IgD-negative memory B cell (primary cell): ENCODE data around the gene CD226. TPM values are rescaled to one million over a fixed set of nuclear protein-coding genes. Genes with fewer than 3 reads are reported as not detected.
"Not testable (repeated sequence)": the region's sequence is repeated elsewhere in the genome, so short reads cannot be mapped to it uniquely, and the experiment has no call there.

ENCODE experiments used
- H3K27ac Mint-ChIP-seq, 3 donors: one replicate each; pipeline ENCODE4 v1.8.0; 2020 to 2022; ENCODE audit warnings: mild to moderate bottlenecking in 3 of 3, mixed read lengths in 3 of 3, moderate library complexity in 1 of 3
- H3K27me3 Mint-ChIP-seq: one replicate; pipeline ENCODE4 v1.8.0; 2021; ENCODE audit warnings: mixed read lengths
- H3K36me3 Mint-ChIP-seq: one replicate; pipeline ENCODE4 v1.8.0; 2020; ENCODE audit warnings: mild to moderate bottlenecking, mixed read lengths
- H3K4me1 Mint-ChIP-seq, 3 donors: one replicate each; pipeline ENCODE4 v1.8.0; 2020 to 2022; ENCODE audit warnings: mixed read lengths in 3 of 3, mild to moderate bottlenecking in 1 of 3
- H3K4me3 Mint-ChIP-seq, 4 donors: one replicate each; pipeline ENCODE4 v1.8.0; 2020 to 2022; ENCODE audit warnings: mild to moderate bottlenecking in 4 of 4, mixed read lengths in 4 of 4, moderate library complexity in 3 of 4
- H3K9me3 Mint-ChIP-seq, 3 donors: one replicate each; pipeline ENCODE4 v1.8.0; 2020 to 2021; ENCODE audit warnings: mixed read lengths in 3 of 3, mild to moderate bottlenecking in 1 of 3
- polyA plus RNA-seq: library from polyadenylated mRNA; unstranded; fragments of 300-500 nt; fragmentation: Illumina TruSeq; gene quantifications from one replicate; pipeline ENCODE4 v1.2.3, GENCODE V29; 2021

Gene CD226
- polyA plus RNA-seq, 1 donor from 2014 or later: 3.8 TPM

DNA sequence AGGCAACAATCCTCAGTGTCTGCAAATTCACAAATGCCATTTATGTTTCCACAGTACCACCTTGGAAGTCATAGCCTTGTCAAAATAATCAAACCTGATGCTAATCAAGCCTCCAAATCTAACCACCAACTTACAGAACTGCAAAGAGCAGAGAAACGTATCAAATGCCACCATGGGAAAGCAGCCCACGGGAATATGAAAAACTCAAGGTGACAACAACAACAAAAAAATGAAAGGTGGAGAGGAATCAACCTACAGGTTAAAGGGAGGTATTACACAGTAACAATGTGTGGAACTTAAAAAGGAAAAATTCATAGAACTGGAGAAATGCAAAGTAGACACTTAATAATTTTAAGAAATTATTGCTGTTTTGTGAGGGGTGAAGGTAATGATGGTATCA, 46.7 kb downstream of the CD226 start:
- H3K36me3 Mint-ChIP-seq: peaks cover 4% of the 10 kb centered on the region
- no peaks in the 10 kb centered on the region for H3K27me3 Mint-ChIP-seq
- H3K4me3 Mint-ChIP-seq: no peak overlapping the region
- H3K4me1 Mint-ChIP-seq: peaks cover 0 to 1% (median 0%) of the 10 kb centered on the region in 3 donors
- H3K27ac Mint-ChIP-seq: no peak overlapping the region
- H3K9me3 Mint-ChIP-seq: peaks cover 0 to 2% (median 0%) of the 10 kb centered on the region in 3 donors

DNA sequence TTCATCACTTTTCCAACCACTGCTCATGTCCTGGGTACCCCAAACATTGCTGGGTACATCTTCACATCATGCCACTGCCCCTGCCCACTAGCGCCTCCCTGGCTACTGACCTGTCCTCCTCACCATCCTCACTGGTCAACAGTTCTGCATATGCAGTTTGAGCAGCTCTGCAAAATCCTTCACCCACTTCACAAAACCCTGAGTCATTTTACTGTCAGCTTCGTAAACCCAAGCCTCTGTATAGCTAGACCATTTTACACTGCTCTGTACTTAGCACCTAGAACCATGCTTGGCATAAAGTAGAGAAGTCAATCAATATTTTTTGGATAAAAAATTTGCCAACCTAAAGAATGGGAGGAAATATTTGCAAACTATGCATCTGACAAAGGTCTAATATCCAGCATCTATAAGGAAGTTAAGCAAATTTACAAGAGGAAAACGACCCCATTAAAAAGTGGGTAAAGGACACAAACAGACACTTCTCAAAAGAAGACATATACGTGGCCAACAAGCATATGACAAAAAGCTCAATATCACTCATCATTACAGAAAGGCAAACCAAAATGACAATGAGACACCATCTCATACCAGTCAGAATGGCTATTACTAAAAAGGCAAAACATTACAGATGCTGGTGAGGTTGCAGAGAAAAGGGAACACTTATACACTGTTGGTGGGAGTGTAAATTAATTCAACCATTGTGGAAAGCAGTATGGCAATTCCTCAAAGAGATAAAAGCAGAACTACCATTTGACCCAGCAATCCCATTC, 48.3 kb downstream of the CD226 start:
- H3K4me3 Mint-ChIP-seq, H3K36me3 Mint-ChIP-seq, H3K9me3 Mint-ChIP-seq, H3K27me3 Mint-ChIP-seq, H3K4me1 Mint-ChIP-seq: not testable (repeated sequence)
- H3K27ac Mint-ChIP-seq: peak overlapping the region in 2 of 3 donors; percentile 56 to 84

DNA sequence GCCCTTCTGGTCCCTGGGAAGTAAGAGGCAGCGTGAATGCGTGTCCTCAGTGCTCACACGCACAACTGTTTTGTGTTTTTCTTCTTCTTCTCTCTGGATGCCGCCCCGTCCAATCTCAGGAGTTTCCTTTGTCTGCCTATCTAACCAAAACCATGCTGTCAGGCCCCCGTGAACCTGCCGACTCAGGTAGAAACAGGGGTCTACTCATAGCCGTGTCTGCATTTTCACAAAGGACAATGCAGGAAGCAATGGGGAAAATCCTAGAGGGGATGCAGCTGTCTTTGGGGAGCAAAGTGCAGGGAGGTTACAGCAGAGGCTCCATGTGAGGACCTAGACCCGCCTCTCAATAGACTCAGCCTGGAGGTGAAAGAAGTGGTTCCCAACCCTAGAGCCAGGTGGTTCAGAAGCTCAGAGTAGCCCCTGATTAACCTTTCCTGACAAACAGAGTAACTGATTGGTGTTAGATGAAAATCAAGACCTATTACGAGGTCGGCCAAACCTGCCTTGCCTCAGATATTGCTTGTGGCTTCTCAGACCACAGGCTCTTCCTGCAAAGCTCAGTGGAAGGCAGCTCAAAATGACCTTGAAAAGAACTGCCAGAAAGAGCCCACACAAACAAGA, 49.3 kb downstream of the CD226 start:
- H3K36me3 Mint-ChIP-seq: peaks cover 6% of the 10 kb centered on the region
- peak overlapping the region; percentile 51 to 78 (median 68) for H3K4me3 Mint-ChIP-seq
- H3K27me3 Mint-ChIP-seq: no peaks in the 10 kb centered on the region
- peaks cover 0 to 1% (median 0%) of the 10 kb centered on the region in 3 donors for H3K4me1 Mint-ChIP-seq
- H3K9me3 Mint-ChIP-seq: peaks cover 0 to 2% (median 0%) of the 10 kb centered on the region in 3 donors
- H3K27ac Mint-ChIP-seq: no peak overlapping the region

DNA sequence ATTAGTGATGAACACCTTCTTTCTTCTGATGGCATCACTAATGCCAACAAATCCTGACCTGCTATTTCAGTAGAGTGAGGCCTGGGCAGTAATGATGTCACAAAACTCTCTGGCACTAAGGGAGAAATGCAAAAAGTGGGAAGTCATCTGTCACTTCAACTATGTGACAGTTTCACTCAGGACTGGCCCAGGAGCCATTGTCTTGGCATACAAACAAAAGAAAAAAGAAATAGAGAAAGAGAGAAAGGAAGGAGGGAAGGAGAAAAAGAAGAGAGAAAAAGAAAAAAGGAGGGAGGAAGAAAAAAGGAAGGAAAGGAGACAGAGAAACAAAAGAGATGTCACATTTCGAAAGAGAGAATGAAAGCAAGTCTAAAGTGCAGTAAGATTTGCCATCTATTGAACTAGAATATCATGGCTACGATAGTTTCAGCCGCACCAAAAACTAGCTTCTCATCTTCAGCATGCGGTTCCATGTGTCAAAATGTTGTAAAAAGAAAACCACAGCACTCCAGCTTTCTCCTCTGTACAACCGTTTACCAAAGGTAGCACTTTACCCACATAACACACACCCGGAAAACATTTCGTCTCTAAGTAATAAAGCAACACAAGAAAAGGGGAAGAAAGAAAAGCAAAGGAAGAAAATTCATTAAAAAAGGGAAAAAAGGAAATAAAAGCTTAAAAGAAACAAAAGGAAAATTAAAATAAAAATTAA, 50.1 kb downstream of the CD226 start:
- Mint-ChIP-seq H3K27ac (peak overlapping the region in 1 of 3 donors; percentile 63), H3K4me3 (peak overlapping the region; percentile 14 to 76 (median 35)), H3K9me3 (peaks cover 0 to 2% (median 0%) of the 10 kb centered on the region in 3 donors), H3K27me3 (no peaks in the 10 kb centered on the region), H3K4me1 (peaks cover 0 to 1% (median 0%) of the 10 kb centered on the region in 3 donors), H3K36me3 (peaks cover 9% of the 10 kb centered on the region)

DNA sequence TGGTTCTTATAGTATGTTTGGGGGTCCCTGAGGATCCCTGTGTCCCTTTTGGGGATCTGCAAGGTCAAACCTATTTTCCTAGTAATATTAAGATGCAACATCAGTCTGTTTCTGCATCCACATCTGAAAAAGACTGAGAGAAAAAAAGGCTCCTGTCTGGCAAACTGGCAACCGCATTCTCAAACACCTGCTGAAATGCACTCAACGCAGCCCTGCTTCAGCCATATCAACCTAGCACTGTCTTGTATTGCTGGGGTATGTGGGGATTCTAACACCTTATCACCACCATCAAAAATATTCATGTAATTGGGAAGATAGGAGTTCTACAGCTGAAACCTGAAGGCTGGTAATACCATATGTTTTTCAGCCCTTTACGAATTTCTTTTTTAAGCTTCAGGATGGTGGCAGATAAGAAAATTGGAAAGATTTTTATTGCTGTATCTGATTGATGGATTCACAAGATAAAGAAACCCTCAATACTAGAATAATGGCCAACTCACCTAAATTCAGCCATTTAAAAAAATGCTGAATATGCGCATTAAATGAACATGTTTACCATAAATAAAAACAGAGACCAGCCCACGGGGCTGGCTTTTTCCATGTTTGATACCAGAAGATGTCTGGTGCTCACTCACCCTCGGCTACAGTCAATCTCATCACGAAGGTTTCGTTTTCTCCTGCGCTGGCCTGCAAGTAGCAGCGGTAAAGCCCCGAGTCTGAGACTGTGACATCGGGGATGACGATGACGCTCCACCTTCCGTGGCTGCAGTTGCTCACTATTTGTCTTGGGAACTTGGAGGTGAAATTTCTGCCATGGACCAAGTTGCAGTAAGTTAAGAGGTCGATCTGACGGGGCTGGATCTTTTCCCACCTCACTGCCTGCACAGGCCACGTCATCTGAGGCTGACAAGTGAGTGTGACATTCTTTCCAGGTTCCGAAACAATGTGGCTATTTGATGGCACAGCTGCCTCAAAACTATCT, 52.3 kb downstream of the CD226 start:
- Mint-ChIP-seq H3K36me3 (peaks cover 10% of the 10 kb centered on the region), H3K27ac (peak overlapping the region in 1 of 3 donors; percentile 44), H3K9me3 (peaks cover 0 to 4% (median 2%) of the 10 kb centered on the region in 3 donors), H3K27me3 (no peaks in the 10 kb centered on the region), H3K4me3 (peak overlapping the region in 2 of 4 donors; percentile 29 to 51), H3K4me1 (peaks cover 0 to 1% (median 0%) of the 10 kb centered on the region in 3 donors)

DNA sequence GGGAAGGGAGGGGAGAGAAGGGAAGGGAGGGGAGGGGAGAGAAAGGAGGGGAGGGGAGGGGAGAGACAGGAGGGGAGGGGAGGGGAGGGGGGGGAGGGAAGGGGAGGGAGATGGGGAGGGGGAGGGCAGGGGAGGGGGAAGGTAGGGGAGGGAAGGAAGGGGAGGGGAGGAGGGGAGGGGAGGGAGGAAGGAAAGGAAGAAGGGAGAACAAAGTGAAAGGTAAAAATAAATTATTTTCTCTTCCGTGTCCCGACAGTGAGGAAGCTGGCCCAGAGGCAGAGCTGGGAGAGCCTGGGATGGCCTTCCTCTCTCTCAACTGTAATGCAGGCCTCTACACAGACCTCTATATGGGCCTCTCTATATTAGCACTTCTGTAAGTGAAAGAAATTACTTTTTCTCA, 53.2 kb downstream of the CD226 start:
- H3K27me3 Mint-ChIP-seq: no peaks in the 10 kb centered on the region
- peaks cover 0 to 4% (median 0%) of the 10 kb centered on the region in 3 donors for H3K9me3 Mint-ChIP-seq
- no peak overlapping the region for H3K27ac Mint-ChIP-seq
- peaks cover 8% of the 10 kb centered on the region for H3K36me3 Mint-ChIP-seq
- peaks cover 0 to 1% (median 0%) of the 10 kb centered on the region in 3 donors for H3K4me1 Mint-ChIP-seq
- H3K4me3 Mint-ChIP-seq: no peak overlapping the region

- Mint-ChIP-seq H3K4me1 (peaks cover 0 to 3% (median 0%) of the 10 kb centered on the region in 3 donors), H3K27ac (no peak overlapping the region)
Observed at GRCh38 chr18:69890558-69890957, 57.1 kb downstream of the CD226 start.

GRCh38 chr18:69889009-69889408, 58.7 kb downstream of the CD226 start:
- peaks cover 2% of the 10 kb centered on the region for H3K27me3 Mint-ChIP-seq
- H3K9me3 Mint-ChIP-seq: peaks cover 0 to 4% (median 0%) of the 10 kb centered on the region in 3 donors
- H3K36me3 Mint-ChIP-seq: peaks cover 5% of the 10 kb centered on the region
- no peak overlapping the region for H3K27ac Mint-ChIP-seq
- H3K4me1 Mint-ChIP-seq: peaks cover 0 to 3% (median 2%) of the 10 kb centered on the region in 3 donors
- no peak overlapping the region for H3K4me3 Mint-ChIP-seq

More at GRCh38 chr18:69890558-69890957, 57.1 kb downstream of the CD226 start:
- H3K9me3 Mint-ChIP-seq: peaks cover 0 to 4% (median 0%) of the 10 kb centered on the region in 3 donors
- no peak overlapping the region for H3K4me3 Mint-ChIP-seq
- peaks cover 5% of the 10 kb centered on the region for H3K36me3 Mint-ChIP-seq
- H3K27me3 Mint-ChIP-seq: no peaks in the 10 kb centered on the region

DNA sequence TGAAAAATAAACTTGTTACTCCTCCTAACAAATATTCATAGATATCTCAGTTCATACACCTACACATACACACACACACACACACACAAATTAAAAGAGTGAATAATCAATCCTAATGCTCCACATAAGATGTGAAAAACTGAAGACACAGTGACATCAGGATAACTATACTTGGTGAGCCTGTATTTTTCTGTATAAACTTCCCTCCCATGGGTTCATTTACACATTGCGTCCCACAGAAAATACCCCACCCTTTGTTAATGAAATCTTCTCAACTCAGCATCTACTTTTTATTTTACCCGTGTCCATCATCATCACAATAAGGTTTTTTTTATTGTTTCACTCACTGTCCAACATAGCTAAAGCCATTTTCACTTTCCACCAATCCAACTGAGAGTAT, 60.4 kb downstream of the CD226 start:
- Mint-ChIP-seq H3K36me3 (no peaks in the 10 kb centered on the region), H3K4me3 (no peak overlapping the region), H3K27ac (no peak overlapping the region), H3K27me3 (peaks cover 2% of the 10 kb centered on the region), H3K4me1 (peaks cover 8 to 13% (median 11%) of the 10 kb centered on the region in 3 donors), H3K9me3 (peaks cover 0 to 4% (median 0%) of the 10 kb centered on the region in 3 donors)

DNA sequence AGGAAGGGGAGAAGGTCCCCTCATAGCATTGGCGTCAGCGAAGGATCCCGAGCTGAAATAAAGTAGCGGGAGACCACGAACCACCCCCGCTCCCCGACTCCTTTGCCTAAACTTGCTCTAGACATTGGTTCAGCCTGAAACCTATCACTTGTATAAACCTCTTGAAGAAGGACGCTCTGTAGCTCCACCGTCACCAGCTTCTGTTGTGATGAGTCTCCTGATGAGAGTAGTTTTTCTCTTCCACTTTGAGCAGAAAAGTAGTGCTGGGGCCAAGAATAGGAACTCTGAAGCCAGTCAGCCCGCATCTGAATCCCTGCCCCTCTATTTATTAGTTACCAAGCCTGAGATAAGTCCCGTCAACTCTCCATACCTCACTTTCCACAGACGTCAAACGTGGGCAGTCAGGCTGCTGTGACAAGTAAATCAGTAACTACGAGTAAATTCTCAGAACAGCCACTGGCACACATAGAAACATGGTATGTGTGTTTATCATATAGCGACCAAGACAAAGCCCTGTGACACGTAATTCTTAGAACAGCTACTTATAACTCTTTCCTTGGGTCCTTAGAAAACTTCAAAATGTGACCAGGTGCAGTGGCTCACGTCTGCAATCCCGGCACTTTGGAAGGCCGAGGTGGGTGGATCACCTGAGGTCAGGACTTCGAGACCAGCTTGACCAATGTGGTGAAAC, 61.7 kb downstream of the CD226 start:
- H3K27me3 Mint-ChIP-seq: peaks cover 2% of the 10 kb centered on the region
- no peak overlapping the region for H3K27ac Mint-ChIP-seq
- H3K9me3 Mint-ChIP-seq: no peaks in the 10 kb centered on the region
- no peaks in the 10 kb centered on the region for H3K36me3 Mint-ChIP-seq
- H3K4me1 Mint-ChIP-seq: peaks cover 8 to 14% (median 11%) of the 10 kb centered on the region in 3 donors
- peak overlapping the region; percentile 16 to 87 (median 52) for H3K4me3 Mint-ChIP-seq

- Mint-ChIP-seq H3K36me3 (peaks cover under 1% of the 10 kb centered on the region), H3K4me1 (peaks cover 8 to 14% (median 11%) of the 10 kb centered on the region in 3 donors), H3K4me3 (peak overlapping the region in 2 of 4 donors; percentile 15 to 67), H3K9me3 (no peaks in the 10 kb centered on the region), H3K27ac (no peak overlapping the region), H3K27me3 (peaks cover 2% of the 10 kb centered on the region)
Observed at GRCh38 chr18:69885355-69885754, 62.3 kb downstream of the CD226 start.

DNA sequence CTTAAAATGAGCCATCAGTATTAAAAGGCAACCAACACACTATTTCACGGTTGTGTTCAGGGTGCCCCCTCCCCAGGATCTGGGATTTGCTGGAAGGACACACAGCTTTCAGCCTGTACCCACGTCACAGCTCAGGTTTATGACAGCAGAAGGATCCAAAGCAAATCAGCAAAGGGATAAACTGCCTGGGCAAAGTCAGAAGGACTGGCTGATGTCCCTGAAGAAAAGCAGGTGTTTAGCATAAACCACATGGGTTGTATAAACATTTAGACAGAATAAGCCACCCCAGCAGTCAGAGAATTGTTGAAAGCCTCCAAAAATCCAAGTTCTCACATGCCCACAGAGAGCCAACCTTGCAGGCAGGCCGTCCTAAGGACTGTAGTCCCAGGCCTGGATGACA, 63.9 kb downstream of the CD226 start:
- no peak overlapping the region for H3K4me3 Mint-ChIP-seq
- H3K36me3 Mint-ChIP-seq: peaks cover 6% of the 10 kb centered on the region
- H3K9me3 Mint-ChIP-seq: peaks cover 0 to 2% (median 0%) of the 10 kb centered on the region in 3 donors
- peak overlapping the region in 1 of 3 donors; percentile 50 for H3K27ac Mint-ChIP-seq
- H3K4me1 Mint-ChIP-seq: peaks cover 8 to 14% (median 11%) of the 10 kb centered on the region in 3 donors
- H3K27me3 Mint-ChIP-seq: peaks cover 3% of the 10 kb centered on the region

DNA sequence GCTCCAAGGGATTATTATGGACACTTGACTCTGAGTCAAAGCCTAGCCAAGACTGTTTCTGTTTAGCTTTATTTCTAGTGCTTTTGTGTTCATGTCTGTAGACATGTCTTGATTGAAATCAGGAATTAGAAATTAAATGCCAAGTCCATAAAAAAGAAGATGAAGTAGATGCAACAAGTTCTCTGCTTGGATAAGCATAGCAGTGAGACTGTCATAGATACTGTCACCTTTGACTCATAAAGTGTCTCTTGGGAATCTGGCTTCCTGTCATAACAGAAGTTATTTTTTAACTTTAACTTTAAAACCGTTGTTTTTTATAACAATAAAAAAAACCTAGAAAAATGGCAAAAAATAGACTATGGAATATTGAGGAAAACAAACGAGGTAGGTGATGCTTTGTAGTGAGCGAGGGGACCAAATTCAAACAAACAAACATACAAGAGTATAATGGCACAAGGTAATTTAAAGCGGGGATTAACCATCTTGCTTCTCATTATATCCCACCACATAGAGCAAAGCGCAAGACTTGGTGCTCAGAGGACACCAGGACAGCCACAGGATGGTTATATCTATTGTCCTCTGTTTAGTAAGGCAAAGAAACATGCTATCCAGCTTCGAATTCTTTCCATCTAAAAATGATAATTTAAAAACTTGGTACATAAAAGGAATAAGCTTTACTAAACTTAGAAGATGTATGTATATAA, 64.6 kb downstream of the CD226 start:
- Mint-ChIP-seq H3K27me3 (peaks cover 4% of the 10 kb centered on the region), H3K4me1 (peaks cover 8 to 14% (median 11%) of the 10 kb centered on the region in 3 donors), H3K4me3 (peak overlapping the region in 1 of 4 donors; percentile 78), H3K36me3 (peaks cover 7% of the 10 kb centered on the region), H3K9me3 (peaks cover 0 to 3% (median 0%) of the 10 kb centered on the region in 3 donors), H3K27ac (no peak overlapping the region)
